GM12878 (cell line): ENCODE results near the gene ZDHHC18. TPM values are rescaled to one million over a fixed set of nuclear protein-coding genes. Genes with fewer than 3 reads are reported as not detected.
A peak's percentile ranks its signal among the peaks of the same experiment; 100 is the strongest.

Experiments
- ATAC-seq: fragments of 200-7000 bp; cut with Tn5 transposase; 3 replicates; pipeline ENCODE4 v1.9.1; 2020; ENCODE audit warnings: mild to moderate bottlenecking, moderate library complexity
- BruUV-seq: library from RNA; stranded (reverse); fragments of 400-500 nt; replicated peaks from 2 replicates; lab custom pipeline; 2021; lab: Mats Ljungman, UMichigan
- CTCF ChIA-PET: fragments of 300-600 bp; sonication (Branson Sonifier 250); formaldehyde crosslinking; extraction: SDS; loops from one replicate; lab custom pipeline; 2021; ENCODE audit warnings: inconsistent platforms; lab: Yijun Ruan, JAX
- POLR2A ChIA-PET: fragments of 350-600 bp; formaldehyde crosslinking; extraction: SDS; loops from one replicate; lab custom pipeline; 2021; ENCODE audit warnings: inconsistent platforms; lab: Charles Lee
- RAD21 ChIA-PET: fragments of 300-600 bp; sonication (Branson Sonifier 250); formaldehyde crosslinking; loops from one replicate; lab custom pipeline; 2023; ENCODE audit warnings: antibody characterized with exemption; ENCODE audit not compliant: unreplicated experiment; lab: Charles Lee
- SMC1A ChIA-PET: fragments of 300-600 bp; sonication (Branson Sonifier 250); formaldehyde crosslinking; loops from one replicate; lab custom pipeline; 2023; ENCODE audit not compliant: unreplicated experiment, uncharacterized antibody; lab: Charles Lee
- DNase-seq: peaks from one replicate; pipeline ENCODE4 v3.0.0-alpha.2; 2011; ENCODE audit warnings: low read depth, low spot score
- FAIRE-seq: peaks from 3 replicates; lab custom pipeline; 2011; peaks lifted over from hg19 to GRCh38; lab: Jason Lieb, UNC
- H2AFZ ChIP-seq: 2 replicates; pipeline ENCODE4 v1.6.0; 2011; ENCODE audit warnings: low read depth, low read length, control low read depth; ENCODE audit not compliant: control insufficient read depth
- H3K27ac ChIP-seq: 2 replicates; pipeline ENCODE4 v1.5.1; 2011; ENCODE audit warnings: control low read depth; ENCODE audit not compliant: control insufficient read depth, insufficient read depth
- H3K27me3 ChIP-seq, 2 experiments: replicated peaks in 1 of 2; 2 replicates each; pipeline versions ENCODE4 v1.6.0 to v1.6.1; 2011; ENCODE audit warnings: low read length in 1 of 2; ENCODE audit not compliant: control insufficient read depth in 2 of 2, insufficient read depth in 2 of 2
- H3K36me3 ChIP-seq, 2 experiments: 2 replicates each; pipeline ENCODE4 v1.5.1; 2011; ENCODE audit warnings: low read length in 1 of 2; ENCODE audit not compliant: control insufficient read depth in 2 of 2, insufficient read depth in 2 of 2
- H3K4me1 ChIP-seq: 2 replicates; pipeline ENCODE4 v1.6.1; 2011; ENCODE audit warnings: mild to moderate bottlenecking, low read length, moderate library complexity, mixed read lengths; ENCODE audit not compliant: control insufficient read depth, insufficient read depth
- H3K4me2 ChIP-seq: 2 replicates; pipeline ENCODE4 v1.6.0; 2011; ENCODE audit warnings: control low read depth; ENCODE audit not compliant: control insufficient read depth, insufficient read depth
- H3K4me3 ChIP-seq: fragments of 200-600 bp; sonication (generic); 2 replicates; pipeline ENCODE4 v1.5.1; 2016
- H3K79me2 ChIP-seq: 2 replicates; pipeline ENCODE4 v1.6.0; 2011; ENCODE audit warnings: low read length; ENCODE audit not compliant: control insufficient read depth, insufficient read depth
- H3K9ac ChIP-seq: 2 replicates; pipeline ENCODE4 v1.8.0; 2011; ENCODE audit warnings: low read length, control low read depth, mixed read lengths; ENCODE audit not compliant: control insufficient read depth, insufficient read depth
- H3K9me3 ChIP-seq: replicated peaks from 3 replicates; pipeline ENCODE4 v1.5.1; 2011; ENCODE audit warnings: mild to moderate bottlenecking, low read length; ENCODE audit not compliant: control insufficient read depth, insufficient read depth
- H4K20me1 ChIP-seq: 2 replicates; pipeline ENCODE4 v1.6.0; 2011; ENCODE audit not compliant: control insufficient read depth, insufficient read depth
- ETV6 ChIP-seq, 2 experiments: fragments of 450-650 bp in 1 of 2; IDR thresholded peaks in 1 of 2; conservative IDR thresholded peaks in 1 of 2; 2 replicates each; pipeline ENCODE4 v1.6.1; 2014; ENCODE audit warnings: antibody characterized with exemption in 1 of 2, borderline replicate concordance in 1 of 2, low read depth in 1 of 2, mild to moderate bottlenecking in 1 of 2, moderate library complexity in 1 of 2
- MTA3 ChIP-seq: IDR thresholded peaks from 2 replicates; pipeline ENCODE4 v1.6.1; 2012; ENCODE audit warnings: low read length, inconsistent platforms, borderline replicate concordance
- WGBS: methylation state at CpG from one replicate; pipeline ENCODE4 v1.1.6; 2016; ENCODE audit warnings: low lambda C conversion rate; ENCODE audit not compliant: insufficient replicate concordance, insufficient coverage; ENCODE audit errors: missing lambda C conversion rate; 5-methylcytosine and 5-hydroxymethylcytosine counted together
- in situ Hi-C: fragments of 300-500 bp; cut with MboI; formaldehyde crosslinking; loops from 9 replicates; pipeline ENCODE4 v1.14.3; 2018; ENCODE audit warnings: mixed read lengths
- intact Hi-C: fragments of 100-400 bp; cut with micrococcal nuclease; formaldehyde crosslinking; loops from one replicate; pipeline ENCODE4 v1.14.2; 2022; ENCODE audit not compliant: unreplicated experiment
- polyA plus RNA-seq, 11 experiments: library from polyadenylated mRNA; depleted of rRNA in 4 of 11; unstranded in 6 of 11; stranded (reverse) in 5 of 11; fragments of >200 nt; fragmentation: Nextera tagmentation in 4 of 11; fragmentation: Illumina TruSeq in 1 of 11; extraction: Ambion mirVana in 4 of 11; extraction: Trizol in 1 of 11; gene quantifications; 1 replicate in 1 of 11; 2 replicates in 10 of 11; pipeline versions ENCODE4 v1.2.1 to v1.2.3, GENCODE V29; 2011 to 2016; ENCODE audit warnings: inconsistent platforms in 2 of 11, missing spikeins in 2 of 11, low read depth in 1 of 11
- total RNA-seq, 4 experiments: library from RNA; depleted of rRNA in 3 of 4; stranded (reverse); fragments of >200 nt in 3 of 4; fragmentation: Illumina TruSeq in 1 of 4; extraction: Trizol in 1 of 4; gene quantifications; 2 replicates each; pipeline versions ENCODE4 v1.2.1 to v1.2.3, GENCODE V29; 2013 to 2021
- TF ChIP-seq, protein P1 (sequence below): fragments of 450-650 bp; IDR thresholded peaks from 2 replicates; pipeline ENCODE4 v1.6.1; 2017; ENCODE audit warnings: borderline replicate concordance

Gene ZDHHC18
- total and polyA plus RNA-seq, 10 of the 15 experiments (the other 5 are each of a cell fraction or from before 2014, with no cell fraction given): 0.40 to 81.2 (median 21.3) TPM

DNA sequence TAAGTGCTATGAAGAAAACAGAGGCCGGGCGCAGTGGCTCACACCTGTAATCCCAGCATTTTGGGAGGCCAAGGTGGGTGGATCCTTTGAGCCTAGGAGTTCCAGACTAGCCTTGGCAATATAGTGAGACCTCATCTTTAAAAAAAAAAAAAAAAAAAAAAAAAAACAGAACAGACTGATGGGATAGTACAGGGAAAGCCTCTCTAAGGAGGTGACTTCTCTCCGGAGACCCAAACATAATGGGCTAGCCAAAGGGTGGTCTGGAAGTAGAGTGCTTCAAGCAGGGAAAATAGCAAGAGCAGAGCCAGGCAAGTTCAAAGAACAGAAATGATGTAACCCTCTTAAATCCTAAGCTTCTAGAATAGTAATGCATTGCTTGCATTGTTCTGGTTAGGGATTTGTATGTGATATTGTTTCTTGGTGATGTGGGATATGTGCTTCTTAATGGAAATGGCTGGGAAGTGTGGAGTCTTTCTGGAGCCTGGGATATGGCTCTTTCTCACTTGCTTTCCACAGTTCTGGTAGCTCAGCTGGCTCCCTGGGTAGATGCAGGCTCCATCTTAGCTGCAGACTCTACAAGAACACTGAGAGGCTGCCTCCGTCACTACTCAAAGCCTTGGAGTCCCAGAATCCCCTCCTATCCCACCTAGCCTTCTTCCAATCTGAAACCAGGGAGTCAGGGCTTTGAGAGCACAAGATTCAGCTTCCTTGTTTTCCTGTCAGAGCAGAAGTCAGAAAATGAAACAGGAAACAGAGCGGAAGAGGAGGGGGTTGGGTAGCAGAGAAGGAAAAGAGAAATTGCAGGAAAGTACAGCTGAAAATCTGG lies 40.7 kb upstream of the ZDHHC18 start:
- Histone ChIP-seq H3K4me2 (peak overlapping the region; percentile 96), H3K4me3 (0 out of 2 replicates have a peak overlapping the region, but pooled peaks have one; percentile 22), H4K20me1 (no peaks in the 10 kb centered on the region), H3K27me3 (no peaks in the 10 kb centered on the region), H2AFZ (no peak overlapping the region), H3K9ac (peak overlapping the region; percentile 93), H3K79me2 (peaks cover 21% of the 10 kb centered on the region), H3K36me3 (peaks cover 2 to 5% of the 10 kb centered on the region in 2 experiments; a peak in 3 of 4 replicates), H3K27ac (peak overlapping the region; percentile 99), H3K4me1 (peaks cover 39% of the 10 kb centered on the region), H3K9me3 (no peaks in the 10 kb centered on the region)
- no TSS peak for BruUV-seq
- DNase-seq: no peak
- ChIA-PET SMC1A (interaction anchor here (0.8 to 9.3 kb wide), 13 partner anchors 9 to 186 kb away, joined by 3 to 146 read pairs (median 5); no protein-coding TSS in a partner anchor), POLR2A (interaction anchor here (0.5 to 5.1 kb wide), 5 partner anchors 38 to 1951 kb away, joined by 3 to 57 read pairs (median 8); partner anchors contain the start of gene YTHDF2), RAD21 (interaction anchor here (0.6 to 6.4 kb wide), 8 partner anchors 41 to 183 kb away, joined by 6 to 90 read pairs (median 7); no protein-coding TSS in a partner anchor), CTCF (interaction anchor here (0.5 to 7.6 kb wide), 16 partner anchors 42 to 286 kb away, joined by 3 to 450 read pairs (median 4); no protein-coding TSS in a partner anchor)
- no peak for FAIRE-seq
- TF ChIP-seq, protein P1, sequence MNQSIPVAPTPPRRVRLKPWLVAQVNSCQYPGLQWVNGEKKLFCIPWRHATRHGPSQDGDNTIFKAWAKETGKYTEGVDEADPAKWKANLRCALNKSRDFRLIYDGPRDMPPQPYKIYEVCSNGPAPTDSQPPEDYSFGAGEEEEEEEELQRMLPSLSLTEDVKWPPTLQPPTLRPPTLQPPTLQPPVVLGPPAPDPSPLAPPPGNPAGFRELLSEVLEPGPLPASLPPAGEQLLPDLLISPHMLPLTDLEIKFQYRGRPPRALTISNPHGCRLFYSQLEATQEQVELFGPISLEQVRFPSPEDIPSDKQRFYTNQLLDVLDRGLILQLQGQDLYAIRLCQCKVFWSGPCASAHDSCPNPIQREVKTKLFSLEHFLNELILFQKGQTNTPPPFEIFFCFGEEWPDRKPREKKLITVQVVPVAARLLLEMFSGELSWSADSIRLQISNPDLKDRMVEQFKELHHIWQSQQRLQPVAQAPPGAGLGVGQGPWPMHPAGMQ: no peak
- TF ChIP-seq ETV6 (conservative IDR thresholded peaks at IDR 0.05 in 1 of 2, IDR thresholded peaks at IDR 0.05 in 1 of 2; ENCODE audit: borderline replicate concordance in 1 of 2, low read depth in 1 of 2) (peak in 1 of 2 experiments; percentile 94; a peak in 2 of 4 replicates), MTA3 (0 out of 2 replicates have a peak, but pooled peaks have one; percentile 24)
- 100% methylated on average over 5 of the region's 5 CpGs for WGBS
- ATAC-seq: no peak
- intact Hi-C loops: loop anchor here (2.0 to 5.0 kb wide), 3 partner anchors 41 to 284 kb away; no protein-coding TSS in a partner anchor
- in situ Hi-C loops: loop anchor here (5.0 kb wide), 1 partner anchor 179 kb away; no protein-coding TSS in a partner anchor
